Transverse colon (tissue), 4 donors: ENCODE measurements around the gene ERC2. TPM values are rescaled to one million over a fixed set of nuclear protein-coding genes. Genes with fewer than 3 reads are reported as not detected.

Experiments used
- DNase-seq: peaks from one replicate; pipeline ENCODE4 v3.0.0-alpha.2; 2019
- H3K27ac ChIP-seq, 4 donors: fragments of 200-600 bp; sonication (generic); 2 replicates each; pipeline ENCODE4 v1.5.1; 2016 to 2018; ENCODE audit warnings: inconsistent platforms in 4 of 4
- H3K27me3 ChIP-seq: fragments of 200-600 bp; sonication (generic); 2 replicates; pipeline ENCODE4 v1.5.1; 2017; ENCODE audit warnings: inconsistent platforms
- H3K36me3 ChIP-seq, 4 donors: fragments of 200-600 bp; sonication (generic); 2 replicates each; pipeline ENCODE4 v1.5.1; 2017 to 2019; ENCODE audit warnings: inconsistent platforms in 4 of 4
- H3K4me1 ChIP-seq, 4 donors: fragments of 200-600 bp; sonication (generic); 2 replicates each; pipeline ENCODE4 v1.5.1; 2017 to 2020; ENCODE audit warnings: inconsistent platforms in 4 of 4
- H3K4me3 ChIP-seq, 4 donors: fragments of 200-600 bp; sonication (generic); 1 replicate in 1 of 4; 2 replicates in 3 of 4; pipeline versions ENCODE4 v1.5.1 to v1.6.1; 2017 to 2019; ENCODE audit warnings: inconsistent platforms in 4 of 4
- H3K9me3 ChIP-seq, 2 donors: fragments of 200-600 bp; sonication (generic); 2 replicates each; pipeline ENCODE4 v1.5.1; 2017 to 2019; ENCODE audit warnings: inconsistent platforms in 2 of 2
- CTCF ChIP-seq, 5 experiments: fragments of 200-600 bp in 3 of 5; fragments of 450-650 bp in 2 of 5; sonication (generic) in 3 of 5; IDR thresholded peaks; 1 replicate in 2 of 5; 2 replicates in 3 of 5; pipeline ENCODE4 v1.5.1; 2016 to 2017; ENCODE audit warnings: antibody characterized with exemption in 5 of 5, inconsistent platforms in 3 of 5, mild to moderate bottlenecking in 2 of 5, moderate library complexity in 1 of 5
- EP300 ChIP-seq: sonication (generic); formaldehyde crosslinking; IDR thresholded peaks from one replicate; pipeline ENCODE4 v1.6.1; 2017; ENCODE audit warnings: antibody characterized with exemption, low read depth
- POLR2A ChIP-seq: fragments of 450-650 bp; IDR thresholded peaks from one replicate; pipeline ENCODE4 v1.6.1; 2016; ENCODE audit warnings: antibody characterized with exemption, mild to moderate bottlenecking, moderate library complexity
- POLR2AphosphoS5 ChIP-seq, 3 donors: sonication (generic); formaldehyde crosslinking; IDR thresholded peaks; one replicate each; pipeline ENCODE4 v1.6.1; 2016; ENCODE audit warnings: antibody characterized with exemption in 3 of 3
- WGBS, 2 donors: methylation state at CpG; one replicate each; pipeline ENCODE4 v1.1.5; 2018; ENCODE audit warnings: low coverage in 1 of 2; 5-methylcytosine and 5-hydroxymethylcytosine counted together
- in situ Hi-C, 4 donors: fragments of 200-750 bp; cut with MboI; loops; one replicate each; pipeline versions ENCODE4 v1.15.0 to v1.15.1; 2017; ENCODE audit warnings: low sequenced_read_pairs in 3 of 4, low pct_ligation_motif_present in 1 of 4, low pct_unique_long_range_greater_than_20kb in 1 of 4
- intact Hi-C: fragments of 100-400 bp; cut with DNase I; formaldehyde crosslinking; loops from one replicate; pipeline ENCODE4 v1.15.1; 2023; ENCODE audit warnings: low total_unique reads
- total RNA-seq, 4 donors: library from RNA; depleted of rRNA; stranded (reverse); fragments of >200 nt; gene quantifications; one replicate each; pipeline ENCODE4 v1.1.0, GENCODE V29; 2016

Gene ERC2
- total RNA-seq, 4 donors from 2014 or later: 0.41 to 1.3 TPM; not detected in 2

- Histone ChIP-seq H3K27me3 (no peaks in the 10 kb centered on the region), H3K4me1 (no peaks in the 10 kb centered on the region), H3K9me3 (no peaks in the 10 kb centered on the region), H3K4me3 (no peak overlapping the region), H3K27ac (no peak overlapping the region), H3K36me3 (no peaks in the 10 kb centered on the region)
- 76 to 80% methylated on average over 1 of the region's 1 CpG for WGBS, 2 donors
- TF ChIP-seq POLR2AphosphoS5 (IDR thresholded peaks at IDR 0.05) (no peak), CTCF (IDR thresholded peaks at IDR 0.05) (no peak), EP300 (no peak), POLR2A (no peak)
- intact Hi-C loops: no loop called here
- no peak for DNase-seq
- in situ Hi-C loops: no loop called here
These were observed 164.2 kb downstream of the ERC2 start for GRCh38 chr3:56304069-56304468.

- Histone ChIP-seq H3K36me3 (no peaks in the 10 kb centered on the region), H3K9me3 (no peaks in the 10 kb centered on the region), H3K4me1 (no peaks in the 10 kb centered on the region), H3K4me3 (no peak overlapping the region), H3K27ac (no peak overlapping the region), H3K27me3 (no peaks in the 10 kb centered on the region)
- intact Hi-C loops: no loop called here
- 39 to 45% methylated on average over 3 to 5 of the region's 5 CpGs for WGBS, 2 donors
- no peak for DNase-seq
- TF ChIP-seq CTCF (IDR thresholded peaks at IDR 0.05): no peak
- TF ChIP-seq EP300: no peak
- no peak for TF ChIP-seq POLR2A
- TF ChIP-seq POLR2AphosphoS5 (IDR thresholded peaks at IDR 0.05): no peak
- in situ Hi-C loops: no loop called here
These were observed 164.8 kb downstream of the ERC2 start for GRCh38 chr3:56303487-56303886.

GRCh38 chr3:56302417-56302816 lies 165.8 kb downstream of the ERC2 start:
- DNase-seq: no peak
- 79 to 81% methylated on average over 2 of the region's 2 CpGs for WGBS, 2 donors
- TF ChIP-seq CTCF (IDR thresholded peaks at IDR 0.05) (no peak), POLR2AphosphoS5 (IDR thresholded peaks at IDR 0.05) (no peak), POLR2A (no peak), EP300 (no peak)
- Histone ChIP-seq H3K4me1 (no peaks in the 10 kb centered on the region), H3K36me3 (no peaks in the 10 kb centered on the region), H3K27me3 (no peaks in the 10 kb centered on the region), H3K9me3 (no peaks in the 10 kb centered on the region), H3K27ac (no peak overlapping the region), H3K4me3 (no peak overlapping the region)
- in situ Hi-C loops (no loop called here), intact Hi-C loops (no loop called here)

GRCh38 chr3:56297281-56297840 lies 170.9 kb downstream of the ERC2 start:
- no peak overlapping the region for H3K27ac ChIP-seq
- in situ Hi-C loops: no loop called here
- H3K4me3 ChIP-seq: no peak overlapping the region
- H3K9me3 ChIP-seq: no peaks in the 10 kb centered on the region
- DNase-seq: no peak
- 67 to 68% methylated on average over 2 to 3 of the region's 3 CpGs for WGBS, 2 donors
- H3K4me1 ChIP-seq: no peaks in the 10 kb centered on the region
- no peaks in the 10 kb centered on the region for H3K27me3 ChIP-seq
- intact Hi-C loops: no loop called here
- TF ChIP-seq POLR2AphosphoS5 (IDR thresholded peaks at IDR 0.05): no peak
- TF ChIP-seq POLR2A: no peak
- TF ChIP-seq CTCF (IDR thresholded peaks at IDR 0.05): no peak
- no peak for TF ChIP-seq EP300
- no peaks in the 10 kb centered on the region for H3K36me3 ChIP-seq
